Dedifferentiated amniotic fluid mesenchymal stem cell (primary cell): ENCODE measurements around the gene TNS3.

Experiments
- DNase-seq: peaks from one replicate; pipeline ENCODE4 v3.0.0-alpha.2; 2016; ENCODE audit errors: extremely low spot score

TNS3 gene

DNA sequence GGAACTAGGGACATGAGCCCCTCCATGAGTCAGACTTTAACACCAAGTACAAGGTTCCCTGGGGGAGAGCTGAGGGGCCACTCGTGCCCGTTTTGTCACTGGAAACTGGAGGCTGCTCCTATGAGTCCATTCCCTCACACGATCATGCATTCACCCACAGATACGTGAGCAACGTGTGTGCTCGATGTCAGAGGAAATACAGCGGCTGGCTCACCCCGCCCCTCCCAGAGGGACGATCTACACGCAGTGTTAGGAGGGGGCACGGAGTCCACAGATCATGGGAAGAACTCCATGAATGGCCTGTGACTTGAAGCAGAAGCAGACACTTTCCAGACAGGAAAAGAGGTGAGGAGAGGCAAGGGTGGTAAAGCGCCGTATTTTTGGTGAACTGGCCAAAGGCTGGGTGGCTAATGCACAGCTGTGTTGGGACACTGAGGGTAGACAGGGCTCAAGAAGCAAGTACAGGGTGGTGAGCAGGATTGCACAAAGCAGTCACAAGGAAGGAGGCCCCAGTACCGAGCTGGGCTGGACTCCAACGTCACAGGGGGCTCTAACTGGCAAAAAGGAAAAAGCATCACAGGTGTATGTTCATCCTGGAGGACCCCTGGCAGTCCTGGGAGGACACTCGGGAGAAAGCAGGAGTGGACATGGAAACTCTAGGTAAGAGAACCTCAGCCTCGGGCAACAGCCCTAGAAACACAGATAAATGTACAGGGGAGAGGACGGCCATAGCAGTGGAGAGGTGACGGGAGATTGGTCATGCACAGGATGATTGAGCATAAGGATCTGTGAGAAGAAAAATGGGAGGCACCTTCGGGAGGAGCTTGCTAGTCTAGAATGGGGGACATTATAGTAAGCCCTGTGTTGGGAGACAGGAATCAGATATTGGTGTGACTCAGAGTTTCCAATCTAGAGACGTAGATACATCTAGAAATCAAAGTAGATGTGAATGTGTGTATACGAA, 41.2 kb downstream of the TNS3 start:
- DNase-seq: no peak

DNA sequence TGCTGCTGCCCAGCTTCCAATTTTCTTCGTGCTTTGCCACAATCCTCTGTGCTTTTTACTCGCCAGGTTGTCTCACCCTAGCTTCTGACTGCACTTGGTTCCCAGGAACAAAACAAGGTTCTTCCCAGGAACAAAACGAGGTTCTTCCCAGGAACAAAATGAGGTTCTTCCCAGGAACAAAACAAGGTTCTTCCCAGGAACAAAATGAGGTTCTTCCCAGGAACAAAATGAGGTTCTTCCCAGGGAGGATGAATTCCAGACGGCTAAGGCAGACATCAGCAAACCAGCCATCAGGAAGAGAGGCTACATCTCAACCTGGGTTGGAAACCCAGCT, 41.9 kb downstream of the TNS3 start:
- DNase-seq: no peak

DNA sequence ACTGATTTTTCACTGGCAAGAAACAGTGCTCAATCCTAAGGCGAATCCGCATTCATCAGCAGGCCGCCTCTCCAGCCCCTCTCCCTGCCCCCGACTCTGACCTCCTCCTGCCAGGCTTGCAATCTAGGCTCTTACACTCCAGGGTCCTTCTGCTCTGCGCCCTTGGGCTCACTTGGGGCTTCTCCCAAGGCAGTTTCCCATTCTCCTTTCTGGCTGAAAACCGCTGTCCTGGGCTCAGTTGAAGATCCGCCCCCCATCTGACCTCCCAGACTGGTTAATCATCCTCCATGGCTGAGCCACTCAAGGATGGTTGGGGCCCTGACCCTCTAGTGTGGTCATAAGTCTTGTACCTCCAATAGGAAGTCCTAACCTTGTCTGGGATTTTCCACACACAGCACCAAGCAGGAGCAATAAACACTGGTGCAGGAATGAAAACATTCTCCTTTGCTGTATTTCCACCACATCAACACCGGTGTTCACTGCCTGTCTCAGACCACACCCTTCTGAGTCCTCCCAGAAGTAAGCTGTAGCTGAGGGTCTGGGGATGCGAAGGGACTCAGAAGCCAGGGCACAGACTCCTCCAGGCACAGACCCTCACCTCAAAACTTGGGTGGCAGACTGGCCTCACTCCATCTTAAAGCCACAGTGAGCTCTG, 42.4 kb downstream of the TNS3 start:
- no peak for DNase-seq

DNA sequence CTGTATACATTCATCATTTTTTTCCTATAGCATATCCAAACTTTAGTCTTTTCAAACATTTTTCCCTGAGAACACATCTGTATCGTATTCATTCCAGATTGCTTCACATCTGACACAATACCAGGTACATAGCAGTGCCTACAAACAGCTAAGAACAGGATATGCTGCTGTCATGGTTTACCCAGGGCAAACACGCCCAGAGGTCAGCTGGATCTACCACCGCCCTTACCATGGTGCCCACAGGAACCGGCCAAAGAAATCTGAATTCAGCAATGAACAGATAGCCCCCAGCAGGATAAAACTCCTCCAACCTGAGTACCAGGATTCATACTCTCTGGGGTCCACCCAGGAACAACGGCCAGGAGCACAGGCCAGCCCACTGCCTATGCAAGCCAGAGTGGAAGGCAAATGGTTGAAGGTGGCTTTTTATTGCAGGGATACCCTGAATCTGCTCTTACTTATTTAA, 43.0 kb downstream of the TNS3 start:
- no peak for DNase-seq

DNA sequence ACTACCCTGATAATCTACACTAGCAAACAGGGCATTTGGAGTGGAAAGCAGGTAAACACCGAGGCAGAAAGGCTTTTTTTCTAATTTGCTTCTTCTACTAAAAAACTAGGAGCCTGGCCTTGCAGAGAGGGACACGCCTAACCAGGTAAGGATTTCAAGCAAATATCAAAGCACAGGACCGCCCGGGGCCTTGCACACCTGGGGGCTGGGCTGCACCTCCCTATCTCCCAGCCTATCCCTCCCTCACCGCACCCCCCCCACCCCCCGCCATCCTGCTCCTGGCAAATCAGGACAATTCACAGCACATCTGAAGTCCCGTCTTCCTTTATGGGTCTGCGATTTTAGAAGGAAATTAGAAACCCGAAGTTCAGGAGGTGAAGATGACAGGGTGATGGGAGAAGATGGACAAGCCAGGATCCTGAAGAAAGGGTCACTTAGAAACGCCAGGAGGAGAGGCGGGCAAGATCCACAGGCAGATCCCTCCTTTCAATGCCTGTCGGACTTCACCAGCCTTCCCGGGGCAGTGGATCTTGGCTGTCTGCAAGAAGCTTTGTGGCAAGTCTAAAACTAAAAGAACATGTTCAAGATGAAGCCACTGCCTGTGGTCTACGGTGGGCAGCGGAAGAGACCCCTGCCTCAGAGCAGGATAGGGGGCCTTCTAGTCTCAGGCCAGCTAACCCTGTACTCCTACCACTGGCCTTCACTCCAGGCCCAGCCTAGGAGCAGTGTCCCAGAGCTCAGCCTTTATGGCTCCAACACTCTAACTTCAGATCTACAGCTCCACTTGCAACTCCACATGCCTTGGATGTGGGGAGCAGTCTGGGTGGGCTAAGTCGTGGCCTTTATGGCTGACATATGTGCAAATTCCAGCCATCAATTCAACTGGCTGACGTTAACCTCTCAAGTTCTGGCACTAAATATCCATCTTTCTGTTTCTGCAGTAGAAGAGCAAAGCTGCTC, 43.9 kb downstream of the TNS3 start:
- no peak for DNase-seq

DNA sequence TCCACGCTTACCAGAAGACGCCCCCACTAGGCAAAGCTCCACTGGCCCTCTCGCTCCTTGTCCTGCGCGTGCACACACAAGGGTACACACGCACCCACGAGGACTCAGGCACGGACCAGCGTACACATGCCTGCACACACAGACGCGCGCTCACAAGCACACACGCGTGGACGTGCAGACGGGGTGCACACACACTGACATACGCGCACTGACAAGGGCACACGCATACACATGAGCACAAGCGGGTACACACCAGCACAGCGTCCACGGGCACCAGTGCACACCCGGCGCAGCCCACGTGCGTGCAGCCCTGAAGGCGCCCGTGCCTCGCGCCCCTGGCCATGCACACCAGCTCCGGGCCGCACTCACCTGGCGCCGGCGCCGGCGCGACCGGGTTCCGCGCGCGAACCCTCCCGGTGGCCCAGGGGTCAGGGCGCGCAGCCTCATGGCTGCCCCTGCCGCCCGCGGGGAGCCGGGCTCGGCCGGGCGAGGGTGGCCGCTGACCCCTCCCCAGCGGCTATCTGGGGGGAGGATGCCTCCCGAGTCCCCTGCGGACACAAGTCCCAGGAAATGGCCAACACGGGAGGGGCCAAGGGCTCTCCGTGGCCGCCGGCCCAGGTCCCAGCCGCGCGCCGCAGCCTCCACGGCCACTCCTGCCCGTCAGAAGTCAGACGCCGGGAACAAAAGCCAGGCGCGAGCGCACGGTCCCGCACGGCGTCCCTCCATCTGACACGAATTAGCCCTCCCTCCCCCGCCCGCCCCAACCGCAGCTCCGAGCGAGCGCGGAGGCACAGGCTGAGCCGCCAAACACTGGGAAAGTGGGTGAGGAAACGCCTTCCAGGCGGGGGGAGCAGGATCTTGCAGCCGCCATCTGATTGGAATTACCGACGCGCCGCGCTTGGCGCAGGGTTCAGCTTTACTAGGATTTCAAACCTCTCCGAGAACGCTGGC, 45.0 kb downstream of the TNS3 start:
- DNase-seq: peak; percentile 74

DNA sequence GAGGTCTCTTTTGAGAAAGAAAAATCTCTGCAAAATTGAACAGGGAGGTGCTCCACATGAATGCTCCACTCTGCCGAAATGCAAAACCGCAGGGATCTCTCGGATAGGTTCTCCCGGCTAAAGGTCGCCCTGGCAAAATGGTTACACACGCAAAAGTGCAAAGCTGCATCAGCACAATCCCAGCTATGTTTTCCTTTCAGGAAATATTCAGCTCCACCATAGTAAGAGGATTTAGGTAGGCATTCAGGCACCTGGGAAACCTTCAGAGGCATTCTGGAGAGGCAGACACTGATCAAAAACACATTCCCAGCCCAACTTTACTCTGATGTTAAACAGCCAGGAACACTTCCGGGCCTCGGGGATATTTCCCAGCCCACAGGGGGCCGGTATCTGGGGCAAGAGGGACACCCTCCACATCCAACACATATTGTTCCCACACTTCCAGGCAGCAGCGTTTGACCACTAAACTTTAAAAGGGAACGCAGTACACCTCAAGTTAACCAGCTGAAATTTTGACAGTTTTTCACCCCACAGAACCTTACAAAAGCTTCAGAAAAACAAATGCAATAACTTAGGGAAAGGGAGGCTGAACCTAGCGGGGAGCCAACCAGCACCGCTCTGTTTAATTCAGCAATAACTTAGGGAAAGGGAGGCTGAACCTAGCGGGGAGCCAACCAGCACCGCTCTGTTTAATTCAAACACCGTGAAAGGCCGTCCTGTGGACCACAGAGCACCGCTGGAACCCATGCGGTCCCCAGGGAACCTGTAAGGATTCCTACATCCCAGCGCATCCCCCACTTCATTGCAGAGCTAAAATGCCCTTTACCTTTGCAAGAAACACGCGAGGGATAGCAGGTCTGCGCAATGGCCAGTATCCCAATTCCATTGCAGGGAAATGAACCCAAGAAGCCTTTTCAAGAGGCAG, 45.9 kb downstream of the TNS3 start:
- DNase-seq: no peak

DNA sequence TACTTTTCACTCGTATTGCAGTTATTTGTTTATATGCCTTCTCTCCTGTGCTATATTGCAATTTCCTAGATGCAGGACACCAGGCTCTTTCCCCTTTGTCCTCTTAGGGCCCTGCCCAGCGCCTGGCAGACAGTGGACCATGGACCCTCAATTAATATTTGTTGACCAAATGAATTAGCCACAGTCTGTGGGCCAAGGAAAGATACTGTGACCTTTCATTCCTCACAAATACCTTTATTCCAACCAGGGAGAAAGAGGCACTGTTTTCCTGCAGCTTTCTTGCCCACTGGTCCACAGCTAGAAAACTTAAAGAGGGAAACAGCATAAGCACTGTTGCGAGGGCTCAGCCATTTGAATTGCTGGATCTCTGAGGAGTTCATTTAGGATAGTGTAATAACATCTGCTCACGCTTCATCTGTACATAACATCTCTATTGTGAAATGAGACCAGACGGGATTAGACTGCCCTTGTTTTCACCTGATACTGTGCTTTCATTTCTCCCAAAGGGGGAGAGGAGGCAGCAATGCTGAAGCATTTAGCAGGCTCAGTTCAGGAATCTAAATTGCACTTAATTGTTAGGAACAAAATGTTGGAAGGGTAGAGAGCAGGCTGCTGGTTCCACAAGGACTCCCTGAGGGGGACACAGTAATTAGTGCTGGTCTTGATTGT, 46.7 kb downstream of the TNS3 start:
- DNase-seq: no peak

DNA sequence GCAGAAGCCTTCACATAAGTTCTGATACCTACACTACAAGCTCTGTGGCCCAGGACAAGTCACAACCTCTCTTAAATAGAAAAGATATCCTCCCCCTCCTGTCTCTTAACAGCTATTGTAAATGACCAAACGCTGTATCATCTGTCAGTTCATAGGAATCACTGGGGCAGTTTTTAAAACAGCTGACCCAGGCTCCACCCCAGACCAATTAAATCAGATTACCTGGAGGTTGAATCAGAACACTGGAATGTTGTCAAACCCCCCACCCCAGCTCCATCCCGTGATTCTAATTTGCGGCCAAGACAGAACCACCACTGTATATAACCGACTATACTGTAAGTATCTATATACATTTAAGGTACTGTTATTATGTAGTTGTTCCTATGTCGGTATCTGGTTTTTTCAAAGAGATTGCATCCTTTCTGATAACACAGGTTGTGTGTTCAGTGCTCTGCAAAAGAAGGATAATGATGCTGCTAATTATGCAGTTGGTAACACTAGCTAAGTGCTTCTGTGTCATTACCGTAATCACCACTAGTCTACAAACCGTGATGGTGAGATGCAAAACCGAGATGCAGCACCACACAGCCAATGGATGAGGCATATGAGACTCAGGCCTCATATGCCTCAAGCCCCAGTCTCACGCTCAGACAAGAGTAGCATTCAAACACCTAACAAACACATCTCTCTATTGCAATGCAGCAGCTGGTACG, 47.4 kb downstream of the TNS3 start:
- DNase-seq: no peak

DNA sequence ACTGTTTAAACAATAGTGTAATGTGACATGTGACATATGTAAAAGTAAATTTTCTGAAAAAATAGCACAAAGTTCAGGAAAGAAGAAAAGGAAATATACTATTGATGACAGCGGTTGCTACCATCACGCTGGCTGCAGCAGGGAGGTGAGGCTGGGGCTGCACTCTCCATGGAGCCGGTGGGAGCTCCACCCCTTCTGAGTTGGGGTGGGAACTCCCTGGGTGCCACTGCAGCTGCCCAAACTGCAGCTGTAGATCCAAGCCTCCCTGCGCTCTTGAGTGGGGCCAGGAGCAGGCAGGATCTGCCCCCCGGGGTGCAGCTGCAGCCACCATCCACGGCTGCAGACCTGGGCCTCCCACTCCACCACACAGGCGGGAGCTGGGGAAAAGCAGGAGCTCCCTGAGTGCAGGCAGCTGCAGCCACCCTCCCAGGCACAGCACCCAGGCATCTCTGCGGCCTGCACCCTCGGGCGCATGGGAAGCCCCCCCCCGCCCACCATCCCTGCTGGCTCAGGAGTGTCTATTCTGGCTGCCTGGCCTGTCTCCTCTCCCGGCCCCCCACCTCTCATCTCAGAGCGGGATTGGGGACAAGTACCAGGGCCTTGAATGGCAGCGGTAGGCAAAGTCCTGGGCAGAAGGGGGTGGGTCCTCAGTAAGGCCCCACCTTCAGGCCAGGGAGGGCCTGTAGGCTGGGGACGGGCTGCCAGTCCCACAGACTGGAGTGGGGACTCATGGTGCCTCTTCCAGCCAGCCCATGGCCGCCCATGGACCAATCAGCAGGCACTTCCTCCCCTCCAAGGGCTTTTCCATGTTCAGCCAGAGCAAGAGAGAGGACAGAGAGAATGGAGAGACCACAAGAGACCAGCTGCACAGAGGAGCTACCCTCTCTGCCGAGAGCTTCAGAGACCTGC, 50.1 kb downstream of the TNS3 start:
- DNase-seq: no peak

DNA sequence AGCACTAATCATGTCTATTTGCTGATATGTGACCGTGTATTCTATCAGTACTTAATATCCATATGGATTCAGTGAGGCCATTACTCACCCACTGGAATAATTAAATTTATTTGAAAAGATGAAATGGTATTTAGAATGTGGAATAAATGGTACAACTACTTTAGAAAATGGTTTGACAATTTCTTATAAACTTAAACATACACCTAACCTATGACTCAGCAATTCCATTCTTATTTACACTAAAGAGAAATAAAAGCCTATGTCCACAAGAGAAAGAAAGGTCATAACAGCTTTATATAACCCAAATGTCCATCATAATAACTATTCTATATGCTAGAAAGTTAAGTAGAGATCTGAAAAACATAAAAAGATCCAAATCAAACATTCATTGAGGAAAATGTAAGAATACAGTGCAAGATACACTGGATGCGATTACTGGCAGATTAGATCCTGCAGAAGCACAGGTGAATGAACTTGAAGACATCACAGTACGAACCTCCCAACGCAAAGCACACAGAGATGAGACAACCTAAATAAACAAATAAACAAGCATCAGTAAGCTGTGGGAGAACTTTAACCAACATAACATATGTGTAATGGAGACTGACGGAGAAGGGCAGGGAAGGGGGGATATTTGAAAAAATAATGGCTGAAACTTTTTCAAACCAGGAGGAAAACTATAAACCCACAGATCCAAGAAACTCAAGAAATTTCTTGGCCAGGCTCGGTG, 51.9 kb downstream of the TNS3 start:
- no peak for DNase-seq

DNA sequence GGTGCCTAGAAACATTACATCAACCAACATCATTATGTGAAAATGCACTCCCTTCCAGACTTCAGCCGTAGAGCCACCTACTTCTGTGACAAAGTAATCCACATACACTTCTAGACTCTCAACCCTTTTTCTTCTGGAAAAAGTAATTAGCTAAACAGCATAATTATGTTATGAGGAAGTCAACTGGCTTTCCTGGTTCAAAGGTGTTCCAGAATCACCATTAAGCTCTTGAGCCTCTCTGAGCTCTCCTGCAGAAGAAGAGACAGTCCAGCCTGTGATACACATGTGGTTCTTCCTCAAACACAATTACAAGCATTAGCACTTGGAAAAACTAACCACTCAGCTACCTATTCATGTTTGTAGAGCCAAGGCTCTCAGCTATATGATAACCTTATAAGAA, 52.5 kb downstream of the TNS3 start:
- DNase-seq: no peak

DNA sequence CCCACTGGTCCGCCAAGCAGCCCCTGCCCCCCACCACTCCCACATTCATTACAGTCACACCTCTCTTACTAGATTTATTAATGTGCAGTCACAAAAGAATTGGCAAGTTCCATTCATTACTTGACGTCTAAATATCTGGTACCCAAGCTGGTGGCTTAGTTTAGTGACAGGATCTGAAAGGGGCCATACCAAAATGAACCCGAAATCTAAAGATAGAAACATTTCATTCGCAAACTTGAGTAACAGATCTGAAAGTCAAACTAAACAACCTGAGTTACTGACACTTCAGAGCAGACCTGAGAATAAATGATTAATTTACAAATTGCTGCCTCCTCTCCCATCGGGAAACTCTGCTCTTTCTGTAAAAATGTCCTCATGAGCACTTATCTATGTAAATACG, 53.4 kb downstream of the TNS3 start:
- DNase-seq: no peak

DNA sequence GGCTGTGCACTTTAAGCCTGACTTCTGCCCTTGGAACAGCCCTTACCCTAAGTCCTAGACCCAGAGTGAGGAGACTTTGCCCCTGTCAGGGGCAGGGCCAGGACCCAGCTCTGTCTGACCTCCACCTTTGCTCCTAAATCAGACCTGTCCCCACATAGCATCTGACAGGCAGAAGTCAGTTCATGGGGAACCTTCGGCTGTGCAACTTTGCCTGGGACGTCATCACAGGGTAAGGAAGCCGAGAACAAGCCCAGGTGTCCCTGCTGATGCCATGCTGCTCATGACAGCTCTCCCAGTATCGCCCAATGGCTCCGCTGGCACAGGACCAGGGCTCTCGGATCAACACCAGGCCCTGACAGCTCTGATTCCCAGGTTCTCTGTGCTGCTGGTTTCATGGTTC, 55.4 kb downstream of the TNS3 start:
- DNase-seq: no peak

DNA sequence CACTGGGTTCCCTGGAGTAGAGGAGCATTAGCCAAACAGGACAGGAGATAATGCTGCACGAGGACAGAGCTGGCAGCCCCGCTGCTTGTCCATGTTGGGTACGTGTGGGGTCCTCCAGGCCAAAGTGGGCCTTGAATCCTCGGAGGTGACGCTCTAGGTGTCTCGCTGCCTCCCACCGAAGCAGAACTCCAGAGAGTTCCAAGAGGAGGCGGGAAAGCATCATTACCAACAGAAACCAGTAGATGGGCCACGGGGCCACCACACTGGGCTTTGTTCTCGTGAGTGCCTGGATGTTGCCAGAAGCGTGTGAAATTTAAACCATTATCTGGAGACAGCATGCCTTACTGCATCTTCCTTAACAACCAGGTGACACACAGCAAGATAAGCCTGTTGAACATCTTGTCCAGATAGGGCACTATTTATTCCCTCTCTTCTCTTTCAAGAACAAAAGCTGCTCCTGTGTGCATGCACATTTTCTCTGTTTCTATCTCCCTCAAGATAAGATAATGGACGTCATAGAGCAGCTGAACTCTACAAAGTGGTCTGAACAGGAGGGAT, 56.8 kb downstream of the TNS3 start:
- DNase-seq: no peak

DNA sequence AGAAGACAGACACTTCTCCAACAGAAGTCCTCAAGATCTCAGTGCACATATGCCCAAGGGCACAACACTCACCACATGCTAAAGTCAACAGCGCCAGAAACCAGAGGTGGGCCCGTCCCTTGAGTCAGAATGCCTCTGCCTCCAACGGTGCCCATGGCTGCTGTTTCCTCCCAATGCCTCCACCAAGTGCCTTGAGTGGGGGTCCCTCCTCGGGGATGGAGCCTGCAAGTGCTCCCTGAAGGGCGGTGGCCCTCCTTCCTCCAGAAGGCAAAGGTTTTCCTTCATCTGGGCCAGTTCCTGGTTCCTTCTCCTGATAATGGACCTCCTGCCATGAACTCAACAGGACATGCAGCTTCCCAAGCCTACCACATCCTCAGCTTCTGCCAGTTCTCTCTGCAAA, 58.5 kb downstream of the TNS3 start:
- no peak for DNase-seq
